ENCODE measurements around the gene DAZAP2. TPM values are rescaled to one million over a fixed set of nuclear protein-coding genes. Genes with fewer than 3 reads are reported as not detected.

DAZAP2 gene
- total and polyA plus RNA-seq, 9 of the 15 experiments (the other 6 are each of a cell fraction or from before 2014, with no cell fraction given), result 116 to 668 (median 227) TPM

DNA sequence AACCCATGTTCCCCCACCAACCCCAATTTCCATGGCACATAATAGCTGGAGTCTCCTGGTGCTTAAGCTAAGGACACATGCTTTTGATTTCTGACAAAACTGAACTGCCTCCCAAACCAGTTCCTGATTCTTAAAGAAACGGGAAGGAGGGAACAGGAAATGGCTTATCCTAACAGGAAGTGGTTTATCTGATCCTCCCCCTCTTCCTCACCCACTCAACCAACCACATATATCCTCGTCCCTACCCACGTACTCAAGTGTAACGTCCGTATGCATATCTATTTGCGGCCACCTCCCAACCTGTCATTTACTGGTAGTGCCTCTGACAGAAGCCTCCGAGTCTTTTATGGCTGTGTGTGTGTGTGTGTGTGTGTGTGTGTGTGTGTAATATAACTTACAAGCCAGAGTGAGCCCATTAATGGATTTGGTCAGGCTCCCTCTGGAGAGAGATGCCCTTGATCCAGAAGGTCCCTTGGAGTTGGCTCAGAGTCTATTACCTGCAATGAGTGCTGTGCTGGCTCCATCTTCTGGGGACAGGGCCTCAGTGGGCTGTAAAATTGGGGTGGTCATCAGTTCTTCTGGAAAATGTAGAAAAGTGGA lies 7.7 kb downstream of the DAZAP2 start (continued):
- TF ChIP-seq ZBTB17 (CRISPR knock-in tag; IDR thresholded peaks at IDR 0.05) (peak; percentile 59; the same call in 1 of the 2 replicates), KDM2B (CRISPR knock-in tag; IDR thresholded peaks at IDR 0.05) (no peak), HDAC8 (tag; IDR thresholded peaks at IDR 0.05) (no peak), GTF2F1 (IDR thresholded peaks at IDR 0.05; ENCODE audit: low read depth, low read length) (no peak), NCOA4 (IDR thresholded peaks at IDR 0.05; ENCODE audit: partially characterized antibody) (no peak)
- TF ChIP-seq, protein P1, sequence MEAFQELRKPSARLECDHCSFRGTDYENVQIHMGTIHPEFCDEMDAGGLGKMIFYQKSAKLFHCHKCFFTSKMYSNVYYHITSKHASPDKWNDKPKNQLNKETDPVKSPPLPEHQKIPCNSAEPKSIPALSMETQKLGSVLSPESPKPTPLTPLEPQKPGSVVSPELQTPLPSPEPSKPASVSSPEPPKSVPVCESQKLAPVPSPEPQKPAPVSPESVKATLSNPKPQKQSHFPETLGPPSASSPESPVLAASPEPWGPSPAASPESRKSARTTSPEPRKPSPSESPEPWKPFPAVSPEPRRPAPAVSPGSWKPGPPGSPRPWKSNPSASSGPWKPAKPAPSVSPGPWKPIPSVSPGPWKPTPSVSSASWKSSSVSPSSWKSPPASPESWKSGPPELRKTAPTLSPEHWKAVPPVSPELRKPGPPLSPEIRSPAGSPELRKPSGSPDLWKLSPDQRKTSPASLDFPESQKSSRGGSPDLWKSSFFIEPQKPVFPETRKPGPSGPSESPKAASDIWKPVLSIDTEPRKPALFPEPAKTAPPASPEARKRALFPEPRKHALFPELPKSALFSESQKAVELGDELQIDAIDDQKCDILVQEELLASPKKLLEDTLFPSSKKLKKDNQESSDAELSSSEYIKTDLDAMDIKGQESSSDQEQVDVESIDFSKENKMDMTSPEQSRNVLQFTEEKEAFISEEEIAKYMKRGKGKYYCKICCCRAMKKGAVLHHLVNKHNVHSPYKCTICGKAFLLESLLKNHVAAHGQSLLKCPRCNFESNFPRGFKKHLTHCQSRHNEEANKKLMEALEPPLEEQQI (IDR thresholded peaks at IDR 0.05), result peak; percentile 66; the same call in 1 of the 2 replicates
- TF ChIP-seq, protein P2, sequence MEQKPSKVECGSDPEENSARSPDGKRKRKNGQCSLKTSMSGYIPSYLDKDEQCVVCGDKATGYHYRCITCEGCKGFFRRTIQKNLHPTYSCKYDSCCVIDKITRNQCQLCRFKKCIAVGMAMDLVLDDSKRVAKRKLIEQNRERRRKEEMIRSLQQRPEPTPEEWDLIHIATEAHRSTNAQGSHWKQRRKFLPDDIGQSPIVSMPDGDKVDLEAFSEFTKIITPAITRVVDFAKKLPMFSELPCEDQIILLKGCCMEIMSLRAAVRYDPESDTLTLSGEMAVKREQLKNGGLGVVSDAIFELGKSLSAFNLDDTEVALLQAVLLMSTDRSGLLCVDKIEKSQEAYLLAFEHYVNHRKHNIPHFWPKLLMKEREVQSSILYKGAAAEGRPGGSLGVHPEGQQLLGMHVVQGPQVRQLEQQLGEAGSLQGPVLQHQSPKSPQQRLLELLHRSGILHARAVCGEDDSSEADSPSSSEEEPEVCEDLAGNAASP (IDR thresholded peaks at IDR 0.05), result no peak
- TF ChIP-seq, protein P3, sequence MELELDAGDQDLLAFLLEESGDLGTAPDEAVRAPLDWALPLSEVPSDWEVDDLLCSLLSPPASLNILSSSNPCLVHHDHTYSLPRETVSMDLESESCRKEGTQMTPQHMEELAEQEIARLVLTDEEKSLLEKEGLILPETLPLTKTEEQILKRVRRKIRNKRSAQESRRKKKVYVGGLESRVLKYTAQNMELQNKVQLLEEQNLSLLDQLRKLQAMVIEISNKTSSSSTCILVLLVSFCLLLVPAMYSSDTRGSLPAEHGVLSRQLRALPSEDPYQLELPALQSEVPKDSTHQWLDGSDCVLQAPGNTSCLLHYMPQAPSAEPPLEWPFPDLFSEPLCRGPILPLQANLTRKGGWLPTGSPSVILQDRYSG (tag; conservative IDR thresholded peaks at IDR 0.05; ENCODE audit: low read depth), result 0 out of 2 replicates have a peak, but pooled peaks have one; percentile 16
- TF ChIP-seq, protein P4, sequence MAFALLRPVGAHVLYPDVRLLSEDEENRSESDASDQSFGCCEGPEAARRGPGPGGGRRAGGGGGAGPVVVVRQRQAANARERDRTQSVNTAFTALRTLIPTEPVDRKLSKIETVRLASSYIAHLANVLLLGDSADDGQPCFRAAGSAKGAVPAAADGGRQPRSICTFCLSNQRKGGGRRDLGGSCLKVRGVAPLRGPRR (CRISPR knock-in tag; IDR thresholded peaks at IDR 0.05), result no peak
- TF ChIP-seq, protein P5, sequence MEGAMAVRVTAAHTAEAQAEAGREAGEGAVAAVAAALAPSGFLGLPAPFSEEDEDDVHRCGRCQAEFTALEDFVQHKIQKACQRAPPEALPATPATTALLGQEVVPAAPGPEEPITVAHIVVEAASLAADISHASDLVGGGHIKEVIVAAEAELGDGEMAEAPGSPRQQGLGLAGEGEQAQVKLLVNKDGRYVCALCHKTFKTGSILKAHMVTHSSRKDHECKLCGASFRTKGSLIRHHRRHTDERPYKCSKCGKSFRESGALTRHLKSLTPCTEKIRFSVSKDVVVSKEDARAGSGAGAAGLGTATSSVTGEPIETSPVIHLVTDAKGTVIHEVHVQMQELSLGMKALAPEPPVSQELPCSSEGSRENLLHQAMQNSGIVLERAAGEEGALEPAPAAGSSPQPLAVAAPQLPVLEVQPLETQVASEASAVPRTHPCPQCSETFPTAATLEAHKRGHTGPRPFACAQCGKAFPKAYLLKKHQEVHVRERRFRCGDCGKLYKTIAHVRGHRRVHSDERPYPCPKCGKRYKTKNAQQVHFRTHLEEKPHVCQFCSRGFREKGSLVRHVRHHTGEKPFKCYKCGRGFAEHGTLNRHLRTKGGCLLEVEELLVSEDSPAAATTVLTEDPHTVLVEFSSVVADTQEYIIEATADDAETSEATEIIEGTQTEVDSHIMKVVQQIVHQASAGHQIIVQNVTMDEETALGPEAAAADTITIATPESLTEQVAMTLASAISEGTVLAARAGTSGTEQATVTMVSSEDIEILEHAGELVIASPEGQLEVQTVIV (CRISPR knock-in tag; IDR thresholded peaks at IDR 0.05; ENCODE audit: borderline replicate concordance), result no peak

All from K562 (cell line).